NCI-H2196 treated with DMSO at 0.1 percent for 48 hours (cell line): Measurements from ENCODE around the gene PFKP.

Experiments used
- DNase-seq: peaks from one replicate; lab custom pipeline; 2025; ENCODE audit not compliant: unreplicated experiment; lab: John Stamatoyannopoulos, UW

PFKP gene

GRCh38 chr10:3067118-3067858 is at the start of gene PFKP:
PFKP (plus strand) TSS chr10:3067548; CDS start chr10:3067596, 48 bp downstream.
- no peak for DNase-seq

- no peak for DNase-seq
Measured at GRCh38 chr10:3018247-3018646, 49.1 kb upstream of the PFKP start.

GRCh38 chr10:3020311-3020710 is 47.0 kb upstream of the PFKP start:
- DNase-seq: no peak

- DNase-seq: no peak
Measured at GRCh38 chr10:3020881-3021280, 46.5 kb upstream of the PFKP start.

GRCh38 chr10:3022027-3022426 is 45.3 kb upstream of the PFKP start:
- DNase-seq: no peak

- DNase-seq: no peak
Measured at GRCh38 chr10:3023892-3024291, 43.5 kb upstream of the PFKP start.

- DNase-seq: no peak
Measured at GRCh38 chr10:3025026-3025683, 42.2 kb upstream of the PFKP start.

GRCh38 chr10:3027866-3028265 is 39.5 kb upstream of the PFKP start:
- no peak for DNase-seq

- no peak for DNase-seq
Measured at GRCh38 chr10:3028441-3028840, 38.9 kb upstream of the PFKP start.

GRCh38 chr10:3030765-3031164 is 36.6 kb upstream of the PFKP start:
- no peak for DNase-seq

- no peak for DNase-seq
Measured at GRCh38 chr10:3031490-3031889, 35.9 kb upstream of the PFKP start.

- DNase-seq: no peak
Measured at GRCh38 chr10:3033925-3034324, 33.4 kb upstream of the PFKP start.

- no peak for DNase-seq
Measured at GRCh38 chr10:3034616-3035015, 32.7 kb upstream of the PFKP start.

GRCh38 chr10:3036155-3037021 is 31.0 kb upstream of the PFKP start:
- DNase-seq: no peak

GRCh38 chr10:3037182-3037581 is 30.2 kb upstream of the PFKP start:
- DNase-seq: no peak

GRCh38 chr10:3040069-3040468 is 27.3 kb upstream of the PFKP start:
- no peak for DNase-seq

- no peak for DNase-seq
Measured at GRCh38 chr10:3042589-3042988, 24.8 kb upstream of the PFKP start.

GRCh38 chr10:3043512-3044368 is 23.6 kb upstream of the PFKP start:
- no peak for DNase-seq

- DNase-seq: no peak
Measured at GRCh38 chr10:3045471-3046209, 21.7 kb upstream of the PFKP start.

- DNase-seq: no peak
Measured at GRCh38 chr10:3046210-3046779, 21.1 kb upstream of the PFKP start.
